ENCODE measurements around the gene DCAF11. TPM values are rescaled to one million over a fixed set of nuclear protein-coding genes. Genes with fewer than 3 reads are reported as not detected.
A peak's percentile ranks its signal among the peaks of the same experiment; 100 is the strongest.

Gene DCAF11
- total and polyA plus RNA-seq, 2 experiments from 2014 or later: 29.1 to 59.8 TPM

GRCh38 chr14:24147761-24148428 is 33.3 kb downstream of the DCAF11 start:
- H3K79me2 ChIP-seq (ENCODE audit: insufficient read depth): peaks cover 55% of the 10 kb centered on the region

GRCh38 chr14:24149302-24149969 is 34.9 kb downstream of the DCAF11 start:
- Histone ChIP-seq H4K20me1 (ENCODE audit: insufficient read depth) (no peaks in the 10 kb centered on the region), H3K79me2 (ENCODE audit: insufficient read depth) (peaks cover 48% of the 10 kb centered on the region), H3K4me3 (no peak overlapping the region), H3K9ac (0 out of 2 replicates have a peak overlapping the region, but pooled peaks have one; percentile 80), H2AFZ (no peak overlapping the region), H3F3A (ENCODE audit: insufficient read depth) (peaks cover 17% of the 10 kb centered on the region), H3K9me3 (ENCODE audit: low read depth) (no peaks in the 10 kb centered on the region), H3K27me3 (replicated peaks; ENCODE audit: insufficient read depth) (no peaks in the 10 kb centered on the region), H3K4me2 (ENCODE audit: unreplicated experiment) (no peak overlapping the region), H3K27ac (no peak overlapping the region), H3K4me1 (ENCODE audit: insufficient read depth) (peaks cover 18% of the 10 kb centered on the region), H3K9me2 (ENCODE audit: insufficient read depth) (no peaks in the 10 kb centered on the region), H3K36me3 (ENCODE audit: low read depth) (peaks cover 19% of the 10 kb centered on the region)
- WGBS, 2 experiments (ENCODE audit: low coverage in 1 of 2, low lambda C conversion rate in 2 of 2, missing lambda C conversion rate in 2 of 2): 94 to 100% methylated on average over 3 of the region's 3 CpGs
- in situ Hi-C loops (cut with MboI): no loop called here
- no peak for DNase-seq
- TF ChIP-seq EZH2 (IDR thresholded peaks at IDR 0.05; ENCODE audit: insufficient read depth, poor library complexity, severe bottlenecking): no peak
- no peak for TF ChIP-seq EZH2phosphoT487 (IDR thresholded peaks at IDR 0.05; ENCODE audit: insufficient read depth, low read depth)

More at GRCh38 chr14:24147761-24148428, 33.3 kb downstream of the DCAF11 start:
- peak; percentile 36 for DNase-seq
- Histone ChIP-seq H3F3A (ENCODE audit: insufficient read depth) (peaks cover 31% of the 10 kb centered on the region), H3K4me3 (peak overlapping the region; percentile 84), H3K27ac (peak overlapping the region; percentile 10), H3K9me3 (ENCODE audit: low read depth) (no peaks in the 10 kb centered on the region), H4K20me1 (ENCODE audit: insufficient read depth) (no peaks in the 10 kb centered on the region), H3K36me3 (ENCODE audit: low read depth) (peaks cover 14% of the 10 kb centered on the region), H3K4me1 (ENCODE audit: insufficient read depth) (peaks cover 31% of the 10 kb centered on the region), H3K27me3 (replicated peaks; ENCODE audit: insufficient read depth) (no peaks in the 10 kb centered on the region), H3K9me2 (ENCODE audit: insufficient read depth) (no peaks in the 10 kb centered on the region), H3K9ac (peak overlapping the region; percentile 80), H3K4me2 (ENCODE audit: unreplicated experiment) (peak overlapping the region; percentile 85), H2AFZ (peak overlapping the region; percentile 66)
- WGBS, 2 experiments (ENCODE audit: low coverage in 1 of 2, low lambda C conversion rate in 2 of 2, missing lambda C conversion rate in 2 of 2): 5 to 6% methylated on average over 29 of the region's 29 CpGs
- in situ Hi-C loops (cut with MboI): no loop called here
- TF ChIP-seq EZH2 (IDR thresholded peaks at IDR 0.05; ENCODE audit: insufficient read depth, poor library complexity, severe bottlenecking) (no peak), EZH2phosphoT487 (IDR thresholded peaks at IDR 0.05; ENCODE audit: insufficient read depth, low read depth) (no peak)

- H3K9ac ChIP-seq: no peak overlapping the region
- no peak overlapping the region for H3K4me3 ChIP-seq
- 97 to 98% methylated on average over 9 of the region's 9 CpGs for WGBS, 2 experiments (ENCODE audit: low coverage in 1 of 2, low lambda C conversion rate in 2 of 2, missing lambda C conversion rate in 2 of 2)
- peaks cover 25% of the 10 kb centered on the region for H3K36me3 ChIP-seq (ENCODE audit: low read depth)
- peaks cover 16% of the 10 kb centered on the region for H3K4me1 ChIP-seq (ENCODE audit: insufficient read depth)
- no peak overlapping the region for H3K4me2 ChIP-seq (ENCODE audit: unreplicated experiment)
- H3K9me2 ChIP-seq (ENCODE audit: insufficient read depth): no peaks in the 10 kb centered on the region
- no peak for TF ChIP-seq EZH2phosphoT487 (IDR thresholded peaks at IDR 0.05; ENCODE audit: insufficient read depth, low read depth)
- no peak for TF ChIP-seq EZH2 (IDR thresholded peaks at IDR 0.05; ENCODE audit: insufficient read depth, poor library complexity, severe bottlenecking)
- H3K9me3 ChIP-seq (ENCODE audit: low read depth): no peaks in the 10 kb centered on the region
- no peak for DNase-seq
- H3K27ac ChIP-seq: no peak overlapping the region
- peaks cover 42% of the 10 kb centered on the region for H3K79me2 ChIP-seq (ENCODE audit: insufficient read depth)
- H3F3A ChIP-seq (ENCODE audit: insufficient read depth): peaks cover 12% of the 10 kb centered on the region
- no peak overlapping the region for H2AFZ ChIP-seq
- in situ Hi-C loops (cut with MboI): no loop called here
- H3K27me3 ChIP-seq (replicated peaks; ENCODE audit: insufficient read depth): no peaks in the 10 kb centered on the region
- no peaks in the 10 kb centered on the region for H4K20me1 ChIP-seq (ENCODE audit: insufficient read depth)
Observed at GRCh38 chr14:24150061-24150460, 35.5 kb downstream of the DCAF11 start.

- H3K27ac ChIP-seq: no peak overlapping the region
- DNase-seq: no peak
- 93 to 95% methylated on average over 9 of the region's 9 CpGs for WGBS, 2 experiments (ENCODE audit: low coverage in 1 of 2, low lambda C conversion rate in 2 of 2, missing lambda C conversion rate in 2 of 2)
- H2AFZ ChIP-seq: no peak overlapping the region
- H3K4me2 ChIP-seq (ENCODE audit: unreplicated experiment): no peak overlapping the region
- no peaks in the 10 kb centered on the region for H3K9me2 ChIP-seq (ENCODE audit: insufficient read depth)
- TF ChIP-seq EZH2 (IDR thresholded peaks at IDR 0.05; ENCODE audit: insufficient read depth, poor library complexity, severe bottlenecking) (no peak), EZH2phosphoT487 (IDR thresholded peaks at IDR 0.05; ENCODE audit: insufficient read depth, low read depth) (no peak)
- no peaks in the 10 kb centered on the region for H4K20me1 ChIP-seq (ENCODE audit: insufficient read depth)
- in situ Hi-C loops (cut with MboI): no loop called here
- H3K4me3 ChIP-seq: no peak overlapping the region
- H3K27me3 ChIP-seq (replicated peaks; ENCODE audit: insufficient read depth): no peaks in the 10 kb centered on the region
- H3K36me3 ChIP-seq (ENCODE audit: low read depth): peaks cover 30% of the 10 kb centered on the region
- peaks cover 8% of the 10 kb centered on the region for H3F3A ChIP-seq (ENCODE audit: insufficient read depth)
- H3K9me3 ChIP-seq (ENCODE audit: low read depth): no peaks in the 10 kb centered on the region
- peaks cover 11% of the 10 kb centered on the region for H3K4me1 ChIP-seq (ENCODE audit: insufficient read depth)
- H3K9ac ChIP-seq: no peak overlapping the region
- peaks cover 37% of the 10 kb centered on the region for H3K79me2 ChIP-seq (ENCODE audit: insufficient read depth)
Observed at GRCh38 chr14:24150567-24150966, 36.0 kb downstream of the DCAF11 start.

Data from GM23248 (cell line).